OCI-M2 (cell line): ENCODE results near the gene MMRN2.
"Not testable (repeated sequence)": the region's sequence is repeated elsewhere in the genome, so short reads cannot be mapped to it uniquely, and the experiment has no call there.

Experiments
- DNase-seq: peaks from one replicate; lab custom pipeline; 2025; ENCODE audit not compliant: unreplicated experiment; lab: John Stamatoyannopoulos, UW

The MMRN2 gene, protein sequence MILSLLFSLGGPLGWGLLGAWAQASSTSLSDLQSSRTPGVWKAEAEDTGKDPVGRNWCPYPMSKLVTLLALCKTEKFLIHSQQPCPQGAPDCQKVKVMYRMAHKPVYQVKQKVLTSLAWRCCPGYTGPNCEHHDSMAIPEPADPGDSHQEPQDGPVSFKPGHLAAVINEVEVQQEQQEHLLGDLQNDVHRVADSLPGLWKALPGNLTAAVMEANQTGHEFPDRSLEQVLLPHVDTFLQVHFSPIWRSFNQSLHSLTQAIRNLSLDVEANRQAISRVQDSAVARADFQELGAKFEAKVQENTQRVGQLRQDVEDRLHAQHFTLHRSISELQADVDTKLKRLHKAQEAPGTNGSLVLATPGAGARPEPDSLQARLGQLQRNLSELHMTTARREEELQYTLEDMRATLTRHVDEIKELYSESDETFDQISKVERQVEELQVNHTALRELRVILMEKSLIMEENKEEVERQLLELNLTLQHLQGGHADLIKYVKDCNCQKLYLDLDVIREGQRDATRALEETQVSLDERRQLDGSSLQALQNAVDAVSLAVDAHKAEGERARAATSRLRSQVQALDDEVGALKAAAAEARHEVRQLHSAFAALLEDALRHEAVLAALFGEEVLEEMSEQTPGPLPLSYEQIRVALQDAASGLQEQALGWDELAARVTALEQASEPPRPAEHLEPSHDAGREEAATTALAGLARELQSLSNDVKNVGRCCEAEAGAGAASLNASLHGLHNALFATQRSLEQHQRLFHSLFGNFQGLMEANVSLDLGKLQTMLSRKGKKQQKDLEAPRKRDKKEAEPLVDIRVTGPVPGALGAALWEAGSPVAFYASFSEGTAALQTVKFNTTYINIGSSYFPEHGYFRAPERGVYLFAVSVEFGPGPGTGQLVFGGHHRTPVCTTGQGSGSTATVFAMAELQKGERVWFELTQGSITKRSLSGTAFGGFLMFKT

DNA sequence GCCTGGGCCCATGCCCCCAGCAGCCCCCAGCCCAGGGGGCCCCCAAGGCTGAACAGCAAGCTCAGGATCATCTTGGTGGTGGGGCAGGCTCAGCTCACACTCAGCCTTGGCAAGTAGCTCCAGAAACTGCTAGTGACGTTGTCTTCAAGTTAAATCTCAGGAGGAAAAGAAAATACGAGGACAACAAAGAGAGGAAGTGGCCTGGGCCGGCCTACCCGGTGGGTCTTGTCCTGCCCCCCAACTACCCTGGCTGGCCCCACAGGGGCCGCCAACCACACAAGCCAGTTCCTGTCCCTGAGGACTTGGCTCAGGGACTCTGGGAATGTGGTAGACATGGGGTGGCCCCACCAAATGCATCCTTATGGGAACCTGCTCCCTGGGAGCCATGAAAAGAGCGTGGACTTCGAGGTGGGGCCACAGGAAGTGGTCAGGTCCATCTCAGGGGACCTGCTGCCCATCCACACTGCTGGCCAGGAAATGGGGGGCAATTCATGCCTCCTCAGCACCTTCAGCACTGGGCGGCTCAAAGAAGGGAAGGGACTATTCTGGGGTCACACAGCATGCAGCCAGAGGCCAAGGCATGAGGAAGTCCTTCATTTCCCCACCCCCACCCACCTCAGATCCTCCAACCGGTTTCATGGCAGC is at the start of gene MMRN2:
Gene MMRN2, minus strand, starts transcription at position 145 of the 645 bp plus-strand sequence. Its CDS starts 74 bp downstream, at position 71.
- DNase-seq, result no peak

DNA sequence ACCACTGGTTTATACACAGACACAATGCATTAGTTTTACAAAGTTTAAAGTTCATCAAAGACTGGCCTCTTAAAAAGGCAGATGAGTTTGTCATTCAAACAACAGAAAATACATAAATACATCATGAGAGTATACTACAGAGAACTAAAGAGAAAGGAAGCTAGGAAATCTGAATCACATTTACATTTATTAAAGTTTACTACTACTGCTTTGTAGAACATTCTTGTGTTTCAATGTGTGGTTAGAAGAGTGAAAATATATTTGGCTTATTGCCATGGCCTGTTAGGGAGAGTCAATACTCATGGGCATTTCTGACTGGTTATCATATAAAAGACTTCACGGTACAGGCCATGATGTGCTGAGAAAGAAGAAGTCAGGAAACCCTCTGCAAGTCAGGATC is 49.7 kb upstream of the MMRN2 start:
- DNase-seq, result not testable (repeated sequence)

DNA sequence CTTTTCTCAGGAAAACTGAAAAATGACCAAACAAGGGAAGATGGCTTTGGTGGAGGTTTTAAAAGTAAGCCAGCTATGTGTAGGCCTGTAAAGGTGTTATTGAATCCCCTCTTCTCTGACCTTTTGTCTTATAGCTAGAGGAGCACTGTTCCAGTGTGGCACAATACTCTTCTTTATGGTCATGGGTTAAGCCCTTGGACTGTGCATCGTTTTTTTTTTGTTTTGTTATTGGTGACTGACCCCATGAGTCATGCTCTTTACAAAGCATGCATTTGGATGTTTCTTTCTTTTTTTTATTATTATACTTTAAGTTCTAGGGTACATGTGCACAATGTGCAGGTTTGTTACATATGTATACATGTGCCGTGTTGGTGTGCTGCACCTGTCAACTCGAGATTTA is 43.1 kb upstream of the MMRN2 start:
- no peak for DNase-seq

DNA sequence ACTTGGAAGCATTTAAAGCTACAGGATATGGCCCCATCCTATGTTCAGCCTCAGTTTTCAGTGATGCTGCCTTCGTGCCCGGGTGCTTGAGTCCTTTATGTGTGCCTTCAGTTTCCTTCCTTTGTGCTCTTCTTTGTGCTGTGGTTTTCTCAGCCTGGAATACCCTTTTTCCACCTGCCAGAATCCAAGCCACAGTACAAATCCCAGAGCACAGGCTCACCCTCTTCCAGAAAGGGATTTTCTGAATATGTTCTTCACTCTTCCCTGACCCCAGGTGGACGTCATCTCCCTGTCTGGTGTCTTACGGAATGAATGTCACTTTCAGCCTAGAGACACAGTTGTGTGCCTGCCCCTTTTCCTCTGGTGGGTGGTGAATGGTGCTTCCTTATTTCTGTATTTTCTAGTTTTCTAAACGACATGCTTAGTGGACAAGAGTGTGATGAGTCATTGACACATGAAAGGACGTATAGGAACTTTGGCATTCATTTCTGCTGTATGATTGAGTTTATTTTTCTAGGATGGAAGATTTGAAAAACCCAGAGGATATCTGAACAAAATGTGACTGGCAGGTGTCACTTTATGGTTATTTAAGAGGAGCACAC is 42.5 kb upstream of the MMRN2 start:
- not testable (repeated sequence) for DNase-seq

DNA sequence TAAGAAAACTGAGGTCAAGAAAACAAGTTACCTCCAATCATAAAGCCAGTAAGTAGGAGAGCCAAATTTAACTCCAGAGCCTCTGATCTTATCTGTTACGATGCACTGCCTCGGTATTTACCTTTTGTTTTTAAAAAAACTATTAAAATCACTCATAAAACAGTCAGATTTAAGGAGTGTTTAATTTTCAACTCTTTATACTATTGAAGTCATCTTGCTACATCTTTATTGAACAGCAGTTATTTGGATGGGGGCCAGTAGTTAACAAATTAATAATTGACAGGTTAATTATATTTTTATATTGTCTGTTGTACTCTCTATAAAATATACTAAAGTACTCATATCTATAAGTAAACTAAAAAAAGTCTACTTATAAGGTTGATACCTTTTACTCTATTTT is 35.5 kb upstream of the MMRN2 start:
- DNase-seq, result no peak

DNA sequence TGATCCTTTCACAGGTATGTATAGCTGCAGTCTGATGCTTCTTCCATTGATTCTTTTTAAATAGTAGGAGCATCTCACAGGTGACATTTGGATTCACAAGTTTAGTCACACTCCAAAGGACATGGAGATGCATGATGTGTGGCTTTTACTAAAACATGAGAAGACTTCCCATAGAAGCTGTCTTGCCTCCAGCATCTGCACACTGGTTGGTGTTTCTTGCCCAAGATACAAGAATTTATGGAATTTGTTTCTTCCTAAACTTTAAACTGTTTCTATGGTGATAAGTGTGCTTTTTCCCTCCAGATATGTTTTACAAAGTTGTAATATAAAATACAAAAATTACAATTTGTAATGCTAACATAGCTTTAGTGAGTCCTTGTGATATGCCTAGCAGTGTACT is 35.0 kb upstream of the MMRN2 start:
- no peak for DNase-seq

DNA sequence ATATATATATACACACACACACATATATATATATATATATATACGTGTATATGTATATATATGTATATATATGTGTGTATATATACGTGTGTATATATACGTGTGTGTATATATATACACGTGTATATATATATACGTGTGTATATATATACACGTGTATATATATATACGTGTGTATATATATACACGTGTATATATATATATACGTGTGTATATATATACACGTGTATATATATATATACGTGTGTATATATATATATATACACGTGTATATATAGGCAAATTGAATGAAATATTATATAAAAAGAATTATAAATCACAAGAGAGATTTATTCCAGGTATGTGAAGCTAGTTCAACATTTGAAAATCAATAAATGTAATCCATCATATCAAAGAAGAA is 33.9 kb upstream of the MMRN2 start:
- DNase-seq, result not testable (repeated sequence)

DNA sequence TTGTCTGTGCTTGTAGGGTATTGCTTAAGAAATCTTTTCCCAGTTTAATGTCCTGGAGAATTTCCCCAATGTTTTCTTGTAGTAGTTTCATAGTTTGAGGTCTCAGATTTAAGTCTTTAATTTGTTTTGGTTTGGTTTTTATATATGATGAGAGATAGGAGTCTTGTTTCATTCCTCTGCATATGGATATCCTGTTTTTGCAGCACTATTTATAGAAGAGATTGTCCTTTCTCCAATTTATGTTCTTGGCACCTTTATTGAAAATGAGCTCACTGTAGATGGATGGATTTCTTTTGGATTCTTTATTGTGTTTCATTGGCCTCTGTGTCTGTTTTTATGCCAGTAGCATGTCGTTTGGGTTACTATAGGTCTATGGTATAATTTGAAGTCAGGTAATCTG is 31.1 kb upstream of the MMRN2 start:
- DNase-seq, result no peak

DNA sequence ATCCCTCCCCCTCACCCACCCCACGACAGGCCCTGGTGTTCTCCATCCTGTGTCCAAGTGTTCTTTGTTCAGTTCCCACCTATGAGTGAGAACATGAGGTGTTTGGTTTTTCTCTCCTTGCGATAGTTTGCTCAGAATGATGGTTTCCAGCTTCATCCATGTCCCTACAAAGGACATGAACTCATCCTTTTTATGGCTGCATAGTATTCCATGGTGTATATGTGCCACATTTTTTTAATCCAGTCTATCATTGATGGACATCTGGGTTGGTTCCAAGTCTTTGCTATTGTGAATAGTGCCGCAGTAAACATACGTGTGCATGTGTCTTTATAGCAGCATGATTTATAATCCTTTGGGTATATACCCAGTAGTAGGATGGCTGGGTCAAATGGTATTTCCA is 27.1 kb upstream of the MMRN2 start:
- DNase-seq, result not testable (repeated sequence)

DNA sequence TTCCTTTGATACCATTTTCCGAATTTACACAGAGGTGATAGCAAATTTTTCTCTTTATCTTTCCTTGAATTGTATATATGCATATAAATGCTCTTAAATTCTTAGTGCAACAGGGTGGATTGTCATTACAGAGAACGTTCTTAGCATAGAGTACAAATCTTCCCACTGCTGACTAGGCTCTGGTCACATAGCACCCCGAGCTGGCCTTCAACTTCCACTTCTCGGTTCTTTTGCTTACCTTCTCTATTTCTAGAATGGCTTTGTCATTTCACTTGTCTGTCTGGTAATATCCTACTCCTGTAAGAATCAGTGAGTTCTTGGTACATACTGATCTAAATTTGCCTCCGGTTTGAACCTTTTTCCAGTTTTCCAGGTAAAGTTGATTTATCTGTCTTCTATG is 24.3 kb upstream of the MMRN2 start:
- DNase-seq, result no peak

DNA sequence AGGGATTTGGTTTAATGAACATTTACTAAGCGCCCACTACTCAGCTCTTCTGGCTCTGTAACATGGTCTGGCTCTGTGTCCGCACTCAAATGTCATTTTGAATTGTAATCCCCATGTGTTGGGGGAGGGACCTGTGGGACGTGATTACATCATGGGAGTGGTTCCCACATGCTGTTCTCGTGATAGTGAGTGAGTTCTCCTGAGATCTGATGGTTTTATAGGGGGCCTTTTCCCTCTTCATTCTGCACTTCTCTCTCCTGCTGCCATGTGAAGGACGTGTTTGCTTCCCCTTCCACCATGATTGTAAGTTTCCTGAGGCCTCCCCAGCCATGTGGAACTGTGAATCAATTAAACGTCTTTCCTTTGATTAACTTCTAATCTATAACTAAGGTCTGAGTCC is 23.6 kb upstream of the MMRN2 start:
- DNase-seq, result not testable (repeated sequence)

DNA sequence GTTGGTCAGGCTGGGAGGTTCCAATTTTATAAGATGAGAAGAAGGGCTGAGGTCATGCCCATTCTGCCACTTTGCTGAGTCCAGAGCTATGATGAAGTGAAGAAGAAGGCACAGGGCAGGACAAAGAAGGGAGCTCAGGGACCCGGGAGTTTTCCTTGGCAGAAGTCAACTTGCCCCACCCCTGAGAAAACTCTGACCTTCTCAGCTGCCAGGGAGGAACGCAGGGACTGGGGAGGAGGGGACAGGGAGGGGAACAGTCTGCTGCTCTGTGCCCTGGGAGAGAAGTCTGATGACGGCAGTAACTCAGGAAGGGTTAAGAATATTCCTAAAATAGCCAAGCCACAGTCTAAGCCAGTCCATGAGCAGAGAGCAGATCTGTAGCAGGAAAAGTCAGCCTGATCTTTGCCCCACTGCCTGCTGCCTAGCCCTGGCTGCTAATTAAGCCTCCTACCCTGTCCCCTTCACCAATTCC is 22.6 kb upstream of the MMRN2 start:
- no peak for DNase-seq

DNA sequence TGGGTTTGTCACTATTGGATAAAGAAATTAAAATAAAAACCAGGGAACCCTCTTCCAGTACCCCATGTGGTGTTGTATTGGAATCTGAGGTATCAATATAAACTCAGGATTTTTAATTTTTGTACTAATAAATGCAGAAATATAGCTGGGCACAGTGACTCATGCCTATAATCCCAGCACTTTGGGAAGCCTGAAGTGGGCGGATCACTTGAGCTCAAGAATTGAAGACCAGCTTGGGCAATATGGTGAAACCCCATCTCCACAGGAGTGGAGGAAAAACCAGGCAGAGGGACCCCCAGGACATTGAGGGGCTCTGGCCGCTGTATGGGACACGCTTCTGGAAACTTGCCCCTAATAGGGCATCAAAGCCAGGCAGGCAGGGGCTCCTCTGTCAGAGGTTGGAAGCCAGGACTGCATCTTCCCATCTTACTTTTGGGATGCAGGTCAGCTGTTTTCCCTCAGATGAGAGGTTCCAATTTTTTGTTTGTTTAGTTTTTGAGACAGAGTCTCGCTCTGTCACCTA is 21.9 kb upstream of the MMRN2 start:
- no peak for DNase-seq

DNA sequence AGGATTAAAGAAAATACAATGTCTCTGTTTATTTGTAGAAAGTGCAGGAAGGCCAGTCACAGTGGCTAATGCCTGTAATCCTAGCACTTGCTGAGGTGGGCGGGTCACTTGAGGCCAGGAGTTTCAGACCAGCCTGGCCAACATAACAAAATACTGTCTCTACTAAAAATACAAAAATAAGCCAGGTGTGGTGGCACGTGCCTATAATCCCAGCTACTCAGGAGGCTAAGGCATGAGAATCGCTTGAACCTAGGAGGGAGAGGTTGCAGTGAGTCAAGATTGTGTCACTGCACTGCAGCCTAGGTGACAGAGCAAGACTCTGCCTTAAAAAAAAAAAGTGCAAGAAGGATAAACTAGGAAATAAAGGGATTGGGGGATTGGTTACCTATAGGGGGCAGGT is 21.0 kb upstream of the MMRN2 start:
- not testable (repeated sequence) for DNase-seq

DNA sequence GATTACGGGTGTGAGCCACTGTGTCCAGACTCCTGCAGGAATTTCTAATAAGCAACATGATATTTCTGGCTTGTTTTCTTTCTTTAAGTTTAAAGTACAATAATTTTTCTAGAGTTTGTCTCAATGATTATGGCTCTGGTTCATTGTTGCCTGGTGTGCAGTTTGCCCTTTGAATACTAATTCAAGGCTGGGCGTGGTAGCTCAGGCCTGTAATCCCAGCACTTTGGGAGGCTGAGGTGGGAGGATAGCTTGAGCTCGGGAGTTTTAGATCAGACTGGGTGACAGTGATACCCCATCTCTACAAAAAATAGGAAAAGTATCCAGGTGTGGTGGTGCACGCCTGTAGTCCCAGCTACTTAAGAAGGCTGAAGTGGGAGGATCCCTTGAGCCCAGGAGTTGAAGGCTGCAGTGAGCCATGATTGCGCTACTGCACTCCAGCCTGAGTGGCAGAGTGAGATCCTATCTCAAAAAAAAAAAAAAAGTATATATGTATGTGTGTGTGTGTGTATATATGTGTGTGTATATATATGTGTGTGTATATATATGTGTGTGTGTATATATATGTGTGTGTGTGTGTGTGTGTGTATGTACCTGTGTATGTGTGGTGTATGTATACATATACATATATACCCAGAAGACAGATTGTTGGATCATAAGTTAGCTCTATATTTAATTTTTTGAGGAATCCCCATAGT is 19.1 kb upstream of the MMRN2 start:
- DNase-seq, result no peak

DNA sequence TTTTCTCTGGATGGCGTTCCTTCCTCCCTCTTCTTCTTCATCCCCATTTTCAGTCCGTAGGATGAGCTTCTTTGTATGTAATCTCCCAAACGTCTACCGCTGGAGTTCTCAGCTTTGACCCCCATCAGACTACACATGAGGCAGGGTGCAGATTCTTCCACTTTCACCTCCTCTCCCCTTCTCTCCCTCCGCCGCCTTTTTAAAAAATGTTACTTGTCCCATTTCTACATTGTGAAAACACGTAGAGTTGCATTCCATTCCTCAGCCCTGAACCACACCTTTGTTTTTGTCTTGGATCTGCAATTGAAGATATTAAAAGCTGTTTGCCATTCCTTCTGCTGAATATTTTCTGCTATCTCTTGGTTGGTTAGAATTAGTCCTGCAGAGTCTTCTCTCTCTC is 17.1 kb upstream of the MMRN2 start:
- DNase-seq, result no peak

DNA sequence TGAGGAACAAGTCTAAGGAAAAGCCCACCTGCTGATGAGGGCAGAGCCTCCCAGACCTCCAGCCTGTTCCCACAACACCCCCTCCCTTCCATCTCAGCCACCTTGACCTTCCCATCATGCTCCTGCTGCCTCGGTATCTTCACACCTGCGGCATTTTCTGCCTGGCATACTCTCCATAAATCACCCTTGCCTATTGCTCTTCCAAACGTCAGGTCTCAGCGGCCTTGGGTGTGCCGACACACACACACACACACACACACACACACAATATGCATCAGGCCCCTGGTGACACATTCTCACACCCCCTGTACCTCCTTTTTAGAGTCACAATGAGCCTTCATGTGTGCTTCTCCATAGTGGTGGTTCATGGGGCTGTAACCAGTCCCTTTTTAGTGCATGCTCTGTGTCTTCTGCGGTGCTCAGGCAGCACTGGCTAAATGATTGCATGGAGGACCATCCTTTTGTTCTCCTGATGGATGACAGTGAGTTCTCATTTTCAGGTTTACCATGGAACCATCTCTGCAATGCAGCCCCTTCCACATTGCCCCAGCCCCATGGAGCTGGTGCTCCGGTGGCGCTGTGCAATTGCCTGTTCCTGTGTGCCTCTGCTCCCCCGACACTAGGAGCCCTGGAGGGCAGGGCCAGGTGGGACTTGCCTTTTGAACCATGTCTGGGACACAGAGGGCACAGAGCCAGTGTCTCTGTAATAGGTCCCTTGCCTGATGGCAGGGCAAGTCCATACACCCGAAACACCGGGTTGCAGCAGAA is 15.4 kb upstream of the MMRN2 start:
- no peak for DNase-seq

DNA sequence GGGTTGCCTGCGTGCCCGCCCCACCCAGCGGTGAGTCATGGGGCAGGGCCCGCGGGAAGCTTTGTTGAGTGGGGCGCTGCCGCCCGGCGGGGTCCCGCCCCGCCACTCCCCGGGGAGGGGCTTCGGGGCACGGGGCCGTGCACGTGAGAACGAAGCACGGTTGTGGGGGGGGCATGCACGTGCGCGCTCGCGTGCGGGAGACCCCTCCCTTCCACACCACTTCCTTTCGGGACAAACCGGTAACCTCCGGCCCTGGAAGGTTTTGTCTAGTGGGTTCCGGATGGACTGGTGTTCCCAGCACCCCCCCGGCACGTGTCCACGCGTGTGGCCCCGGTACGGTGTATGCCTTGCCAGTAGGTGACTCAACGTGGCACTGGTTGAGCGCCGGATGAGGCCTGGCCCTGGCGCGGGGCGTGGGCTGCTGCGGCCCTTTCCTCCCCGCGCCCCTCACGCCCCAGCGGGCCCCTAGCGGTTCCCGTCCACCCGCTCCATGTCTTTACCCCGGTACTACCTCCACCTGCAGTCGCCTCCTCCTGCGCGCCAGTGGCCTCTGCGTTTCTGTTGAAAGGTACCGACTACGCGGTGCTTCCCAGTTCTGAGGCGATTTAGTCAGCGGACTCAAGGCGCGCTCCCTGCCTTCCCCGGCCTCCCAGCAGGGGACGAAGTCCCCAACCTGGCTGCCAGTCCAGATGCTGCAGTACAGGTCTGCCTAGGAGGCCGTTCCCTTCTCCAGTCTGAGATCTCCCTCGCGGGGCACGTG is 14.0 kb upstream of the MMRN2 start:
- no peak for DNase-seq

DNA sequence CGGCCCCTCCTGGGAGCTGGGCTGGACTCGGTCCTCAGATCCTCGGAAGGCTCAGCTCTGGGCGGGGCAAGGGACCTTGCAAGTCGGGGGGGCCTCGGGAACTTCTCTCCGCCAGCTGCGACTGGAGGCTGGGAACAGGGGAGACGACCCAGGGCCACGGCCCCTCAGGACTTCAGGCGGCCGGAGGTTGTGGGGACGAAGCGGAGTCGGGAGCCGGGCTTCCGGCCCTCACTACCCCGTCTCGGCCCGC is 13.5 kb upstream of the MMRN2 start:
- no peak for DNase-seq
